ENCODE results near the gene FOXB2.
"Not testable (repeated sequence)": the region's sequence is repeated elsewhere in the genome, so short reads cannot be mapped to it uniquely, and the experiment has no call there.

FOXB2 gene

GRCh38 chr9:77019236-77019925 lies at the start of gene FOXB2:
Gene FOXB2, plus strand, starts transcription at chr9:77019655. Its CDS starts 0 bp downstream, at chr9:77019655.
- DNase-seq, result no peak

- no peak for DNase-seq
Measured at GRCh38 chr9:76969716-76970115, 49.7 kb upstream of the FOXB2 start.

GRCh38 chr9:76978831-76979230 lies 40.6 kb upstream of the FOXB2 start:
- not testable (repeated sequence) for DNase-seq

GRCh38 chr9:76980566-76980965 lies 38.9 kb upstream of the FOXB2 start:
- no peak for DNase-seq

GRCh38 chr9:76984486-76984885 lies 35.0 kb upstream of the FOXB2 start:
- DNase-seq, result no peak

- DNase-seq, result no peak
Measured at GRCh38 chr9:76985581-76985980, 33.9 kb upstream of the FOXB2 start.

GRCh38 chr9:76987594-76988200 lies 31.8 kb upstream of the FOXB2 start:
- peak; percentile 1 for DNase-seq

- no peak for DNase-seq
Measured at GRCh38 chr9:76988941-76989340, 30.5 kb upstream of the FOXB2 start.

GRCh38 chr9:76989501-76989900 lies 30.0 kb upstream of the FOXB2 start:
- DNase-seq, result no peak

GRCh38 chr9:76996700-76997099 lies 22.8 kb upstream of the FOXB2 start:
- DNase-seq, result no peak

- no peak for DNase-seq
Measured at GRCh38 chr9:76999261-76999660, 20.2 kb upstream of the FOXB2 start.

- DNase-seq, result no peak
Measured at GRCh38 chr9:77000330-77000729, 19.1 kb upstream of the FOXB2 start.

GRCh38 chr9:77003366-77003765 lies 16.1 kb upstream of the FOXB2 start:
- DNase-seq, result no peak

- DNase-seq, result no peak
Measured at GRCh38 chr9:77005216-77005615, 14.2 kb upstream of the FOXB2 start.

GRCh38 chr9:77010527-77010926 lies 8.9 kb upstream of the FOXB2 start:
- DNase-seq, result no peak

- DNase-seq, result peak; percentile 47
Measured at GRCh38 chr9:77011973-77012821, 7.3 kb upstream of the FOXB2 start.

GRCh38 chr9:77013206-77013931 lies 6.1 kb upstream of the FOXB2 start:
- no peak for DNase-seq

- no peak for DNase-seq
Measured at GRCh38 chr9:77013932-77014596, 5.4 kb upstream of the FOXB2 start.

GRCh38 chr9:77014597-77015263 lies 4.7 kb upstream of the FOXB2 start:
- no peak for DNase-seq

GRCh38 chr9:77015327-77016048 lies 4.0 kb upstream of the FOXB2 start:
- DNase-seq, result no peak

- no peak for DNase-seq
Measured at GRCh38 chr9:77016121-77016525, 3.3 kb upstream of the FOXB2 start.

Data from CD4-positive, alpha-beta T cell treated with Interleukin-12 subunit alpha and Interleukin-12 subunit beta, for 1 hour (primary cell).